HG02938 (cell line): ENCODE data around the gene CES2.
"Not testable (repeated sequence)": the region's sequence is repeated elsewhere in the genome, so short reads cannot be mapped to it uniquely, and the experiment has no call there.

Source experiments
- ATAC-seq: cut with Tn5 transposase; IDR thresholded peaks from one replicate; pipeline ENCODE4 v1.9.1; 2021; ENCODE audit warnings: mild to moderate bottlenecking, moderate library complexity; ENCODE audit not compliant: unreplicated experiment

CES2 gene

GRCh38 chr16:66950971-66951790, 15.9 kb downstream of the CES2 start:
- ATAC-seq: no peak

DNA sequence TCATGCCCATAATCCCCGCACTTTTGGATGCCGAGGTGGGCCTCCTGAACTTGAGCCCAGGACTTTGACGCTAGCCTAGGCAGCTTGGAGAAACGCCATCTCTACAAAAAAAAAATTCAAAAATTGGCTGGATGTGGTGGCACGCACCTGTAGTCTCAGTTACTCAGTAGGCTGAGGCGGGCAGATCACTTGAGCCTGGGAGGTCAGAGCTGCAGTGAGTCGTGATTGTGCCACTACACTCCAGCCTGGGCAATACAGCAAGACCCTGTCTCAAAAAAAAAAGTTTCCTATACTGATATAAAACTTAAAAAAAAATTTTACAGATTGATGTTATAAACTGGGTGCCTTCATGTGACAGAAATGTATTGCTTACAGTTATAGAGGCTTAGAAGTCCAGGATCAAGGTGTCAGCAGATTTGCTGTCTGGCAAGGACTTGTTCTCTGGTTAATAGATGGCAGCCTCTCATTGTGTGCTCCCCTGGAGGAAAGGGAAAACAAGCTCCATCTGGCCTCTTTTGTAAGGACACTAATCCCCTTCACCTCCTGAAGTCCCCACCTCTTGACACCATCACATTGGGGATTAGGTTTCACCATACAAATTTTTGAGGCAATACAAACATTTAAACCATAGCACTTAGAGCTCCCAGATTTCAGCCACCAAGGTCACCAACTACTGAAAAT, 17.3 kb downstream of the CES2 start:
- ATAC-seq: no peak

GRCh38 chr16:66953462-66954096, 18.3 kb downstream of the CES2 start:
- ATAC-seq: no peak

- no peak for ATAC-seq
Measured at GRCh38 chr16:66954097-66954659, 18.9 kb downstream of the CES2 start.

DNA sequence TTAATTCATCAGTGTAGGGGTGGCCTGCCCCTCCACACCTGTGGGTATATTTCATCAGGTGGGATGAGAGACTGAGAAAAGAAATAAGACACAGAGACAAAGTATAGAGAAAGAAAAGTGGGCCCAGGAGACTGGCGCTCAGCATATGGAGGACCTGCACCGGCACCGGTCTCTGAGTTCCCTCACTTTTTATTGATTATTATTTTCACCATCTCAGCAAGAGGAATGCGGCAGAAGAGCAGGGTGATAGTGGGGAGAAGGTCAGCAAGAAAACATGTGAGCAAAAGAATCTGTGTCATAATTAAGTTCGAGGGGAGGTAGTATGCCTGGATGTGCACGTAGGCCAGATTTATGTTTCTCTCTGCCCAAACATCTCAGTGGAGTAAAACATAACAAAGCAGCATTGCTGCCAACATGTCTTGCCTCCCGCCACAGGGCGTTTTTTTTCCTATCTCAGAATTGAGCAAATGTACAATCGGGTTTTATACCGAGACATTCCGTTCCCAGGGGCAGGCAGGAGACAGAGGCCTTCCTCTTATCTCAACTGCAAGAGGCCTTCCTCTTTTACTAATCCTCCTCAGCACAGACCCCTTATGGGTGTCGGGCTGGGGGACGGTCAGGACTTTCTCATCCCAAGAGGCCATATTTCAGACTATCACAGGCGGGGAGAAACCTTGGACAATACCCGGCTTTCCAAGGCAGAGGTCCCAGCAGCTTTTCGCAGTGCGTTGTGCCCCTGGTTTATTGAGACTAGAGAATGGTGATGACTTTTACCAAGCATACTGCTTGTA, 20.2 kb downstream of the CES2 start:
- ATAC-seq: not testable (repeated sequence)

GRCh38 chr16:66956154-66956457, 20.8 kb downstream of the CES2 start:
- ATAC-seq: not testable (repeated sequence)

DNA sequence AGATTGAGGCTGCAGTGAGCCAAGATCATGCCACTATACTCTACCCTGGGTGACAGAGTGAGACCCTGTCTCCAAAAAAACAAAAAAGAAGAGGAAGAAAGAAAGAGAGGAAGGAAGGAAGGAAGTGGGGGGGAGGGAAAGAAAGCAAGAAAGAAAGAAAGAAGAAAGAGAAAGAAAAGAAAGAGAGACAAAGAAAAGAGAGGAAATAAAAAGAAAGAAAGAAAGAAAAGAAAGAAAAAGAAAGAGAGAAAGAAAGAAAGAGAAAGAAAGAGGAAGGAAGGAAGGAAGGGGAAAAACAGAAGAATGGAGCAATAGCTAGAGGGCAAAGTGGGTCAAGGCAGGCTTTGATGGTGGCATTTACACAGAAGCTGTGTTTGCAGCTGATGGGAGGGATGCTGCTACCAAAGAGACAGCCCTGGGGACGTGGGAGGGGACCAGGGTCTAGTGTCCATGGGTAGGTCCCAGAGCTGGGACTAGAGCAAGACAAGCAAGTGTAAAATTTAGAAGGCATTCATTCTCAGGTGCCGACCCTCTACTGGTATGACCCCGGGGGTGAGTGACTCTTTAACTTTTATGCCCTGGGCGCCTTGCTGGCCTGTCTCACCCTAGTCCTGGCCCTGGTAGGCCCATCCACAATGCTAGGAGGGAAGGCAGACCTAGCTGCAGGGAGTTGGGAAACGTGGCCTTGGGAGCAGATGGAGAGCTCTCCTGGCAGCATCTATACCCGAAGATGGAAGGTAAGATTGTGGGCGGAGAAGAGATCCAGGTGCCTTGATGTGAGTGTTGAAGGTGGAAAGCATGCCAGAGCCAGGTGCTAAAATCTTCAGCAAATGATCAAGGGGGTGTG, 23.8 kb downstream of the CES2 start:
- ATAC-seq: no peak

DNA sequence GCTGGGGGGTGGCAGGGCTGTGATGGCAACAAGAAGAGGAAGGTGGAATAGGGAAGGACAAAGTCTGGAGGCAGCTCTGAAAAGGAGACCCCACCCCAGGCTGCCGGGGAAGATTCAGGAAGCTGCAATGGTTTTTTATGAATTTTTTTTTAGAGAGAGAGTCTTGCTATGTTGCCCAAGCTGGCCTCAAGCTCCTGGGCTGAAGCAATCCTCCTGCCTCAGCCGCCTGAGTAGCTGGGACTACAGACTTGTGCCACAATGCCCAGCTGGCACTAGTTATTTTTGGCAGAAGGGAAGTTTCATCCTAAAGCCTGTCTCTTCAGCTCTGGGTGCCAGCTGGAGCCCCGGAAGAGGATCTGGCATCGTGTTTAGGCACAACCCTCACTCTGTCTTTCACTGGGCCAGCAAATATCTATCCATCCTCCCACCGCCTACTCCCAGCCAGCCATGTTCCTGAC, 24.4 kb downstream of the CES2 start:
- ATAC-seq: no peak

DNA sequence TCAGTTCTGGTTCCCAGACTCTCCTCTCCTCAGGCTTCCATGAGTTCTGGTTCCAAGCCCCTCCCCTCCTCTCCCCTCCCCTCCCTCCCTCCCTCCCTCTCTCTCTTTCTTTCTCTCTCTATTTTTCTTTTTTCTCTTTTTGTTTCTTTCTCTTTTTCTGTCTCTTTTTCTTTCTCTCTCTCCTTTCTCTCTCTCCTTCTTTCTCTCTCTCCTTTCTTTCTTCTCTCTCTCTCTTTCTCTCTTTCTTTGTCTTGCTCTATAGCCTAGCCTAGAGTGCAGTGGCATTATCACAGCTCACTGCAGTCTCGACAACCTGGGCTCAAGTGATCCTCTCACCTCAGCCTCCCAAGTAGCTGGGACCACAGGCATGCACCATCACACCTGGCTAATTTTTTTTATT, 25.0 kb downstream of the CES2 start:
- no peak for ATAC-seq

DNA sequence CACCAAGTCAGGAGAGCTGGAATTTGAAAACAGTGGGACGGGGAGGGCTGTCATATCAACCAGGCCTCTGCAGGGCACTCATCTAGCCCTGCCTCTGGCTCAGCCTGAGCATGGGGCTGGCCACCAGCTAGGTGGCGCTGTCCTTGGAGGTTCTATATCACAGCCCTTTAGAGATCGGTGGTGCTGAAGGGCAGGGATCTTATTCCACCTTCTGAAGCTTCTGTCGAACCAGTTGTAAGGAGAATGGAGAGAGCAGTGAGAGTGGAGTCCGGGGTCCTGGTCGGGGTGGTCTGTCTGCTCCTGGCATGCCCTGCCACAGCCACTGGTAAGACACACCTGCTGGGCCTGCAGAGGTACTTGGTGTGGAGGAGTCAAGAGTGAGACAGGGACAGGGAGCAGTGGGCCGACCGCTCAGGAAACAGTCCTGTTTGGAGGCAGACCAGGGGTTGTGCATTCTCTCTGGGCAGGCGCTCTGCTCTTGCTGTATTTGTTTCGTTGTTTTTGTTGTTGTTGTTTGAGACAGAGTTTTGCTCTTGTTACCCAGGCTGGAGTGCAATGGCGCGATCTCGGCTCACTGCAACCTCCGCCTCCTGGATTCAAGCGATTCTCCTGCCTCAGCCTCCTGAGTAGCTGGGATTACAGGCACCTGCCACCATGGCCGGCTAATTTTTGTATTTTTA, 25.9 kb downstream of the CES2 start, which contains the start of gene CES3:
Gene CES3, plus strand, starts transcription at position 202 of the 680 bp plus-strand sequence. Its CDS starts 42 bp downstream, at position 244.
- ATAC-seq: no peak

- ATAC-seq: no peak
Measured at GRCh38 chr16:66961914-66962313, 26.6 kb downstream of the CES2 start.

GRCh38 chr16:66964049-66964448, 28.7 kb downstream of the CES2 start:
- no peak for ATAC-seq

DNA sequence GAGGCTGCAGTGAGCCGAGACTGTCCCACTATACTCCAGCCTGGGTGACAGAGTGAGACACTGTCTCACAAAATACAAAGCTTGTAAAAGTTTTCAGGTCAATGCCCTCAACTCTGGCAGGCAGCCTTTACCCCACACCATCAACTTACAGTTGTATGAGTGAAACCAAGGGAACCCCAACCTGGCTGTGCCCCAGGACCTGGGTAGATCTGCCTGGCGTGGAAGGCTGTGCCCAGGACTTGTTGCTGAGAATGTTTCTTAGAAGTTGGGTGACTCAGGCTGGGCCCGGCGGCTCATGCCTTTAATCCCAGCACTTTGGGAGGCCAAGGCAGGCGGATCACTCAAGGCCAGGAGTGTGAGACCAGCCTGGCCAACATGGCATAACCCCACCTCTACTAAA, 33.5 kb downstream of the CES2 start:
- no peak for ATAC-seq

GRCh38 chr16:66970775-66971720, 35.7 kb downstream of the CES2 start:
- no peak for ATAC-seq

- no peak for ATAC-seq
Measured at GRCh38 chr16:66972983-66973382, 37.7 kb downstream of the CES2 start.

- no peak for ATAC-seq
Measured at GRCh38 chr16:66973716-66974115, 38.4 kb downstream of the CES2 start.

DNA sequence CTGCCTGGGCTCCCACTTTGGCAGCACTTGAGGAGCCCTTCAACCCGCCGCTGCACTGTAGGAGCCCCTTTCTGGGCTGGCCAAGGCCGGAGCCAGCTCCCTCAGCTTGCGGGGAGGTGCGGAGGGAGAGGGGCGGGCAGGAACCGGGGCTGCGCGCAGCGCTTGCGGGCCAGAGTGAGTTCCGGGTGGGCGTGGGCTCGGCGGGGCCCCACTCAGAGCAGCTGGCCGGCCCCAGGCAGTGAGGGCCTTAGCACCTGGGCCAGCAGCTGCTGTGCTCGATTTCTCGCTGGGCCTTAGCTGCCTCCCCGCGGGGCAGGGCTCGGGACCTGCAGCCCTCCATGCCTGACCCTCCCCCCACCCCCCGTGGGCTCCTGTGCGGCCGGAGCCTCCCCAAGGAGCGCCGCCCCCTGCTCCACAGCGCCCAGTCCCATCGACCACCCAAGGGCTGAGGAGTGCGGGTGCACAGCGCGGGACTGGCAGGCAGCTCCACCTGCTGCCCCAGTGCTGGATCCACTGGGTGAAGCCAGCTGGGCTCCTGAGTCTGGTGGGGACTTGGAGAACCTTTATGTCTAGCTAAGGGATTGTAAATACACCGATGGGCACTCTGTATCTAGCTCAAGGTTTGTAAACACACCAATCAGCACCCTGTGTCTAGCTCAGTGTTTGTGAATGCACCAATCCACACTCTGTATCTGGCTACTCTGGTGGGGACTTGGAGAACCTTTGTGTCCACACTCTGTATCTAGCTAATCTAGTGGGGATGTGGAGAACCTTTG, 39.0 kb downstream of the CES2 start:
- not testable (repeated sequence) for ATAC-seq

DNA sequence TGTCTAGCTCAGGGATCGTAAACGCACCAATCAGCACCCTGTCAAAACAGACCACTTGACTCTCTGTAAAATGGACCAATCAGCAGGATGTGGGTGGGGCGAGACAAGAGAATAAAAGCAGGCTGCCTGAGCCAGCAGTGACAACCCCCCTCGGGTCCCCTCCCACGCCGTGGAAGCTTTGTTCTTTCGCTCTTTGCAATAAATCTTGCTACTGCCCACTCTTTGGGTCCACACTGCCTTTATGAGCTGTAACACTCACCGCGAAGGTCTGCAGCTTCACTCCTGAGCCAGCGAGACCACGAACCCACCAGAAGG, 39.6 kb downstream of the CES2 start:
- not testable (repeated sequence) for ATAC-seq
